H4 (cell line): ENCODE measurements around the gene IL36B. TPM values are rescaled to one million over a fixed set of nuclear protein-coding genes. Genes with fewer than 3 reads are reported as not detected.

Source experiments
- DNase-seq: peaks from one replicate; pipeline ENCODE4 v3.0.0-alpha.2; 2015; ENCODE audit warnings: low spot score
- total RNA-seq: library from RNA; depleted of rRNA; stranded (reverse); fragments of >200 nt; shearing (Covaris generic); gene quantifications from 2 replicates; pipeline ENCODE4 v1.2.3, GENCODE V29; 2014

The IL36B gene
- total RNA-seq, 1 experiment from 2014 or later, result not detected

- no peak for DNase-seq
Measured at GRCh38 chr2:113053666-113054065, 999 bp upstream of the IL36B start.

GRCh38 chr2:113050921-113051895 is 1.5 kb downstream of the IL36B start:
- no peak for DNase-seq

GRCh38 chr2:113046465-113046864 is 6.2 kb downstream of the IL36B start:
- DNase-seq, result no peak

- DNase-seq, result no peak
Measured at GRCh38 chr2:113041871-113042270, 10.8 kb downstream of the IL36B start.

- DNase-seq, result no peak
Measured at GRCh38 chr2:113039719-113040118, 12.9 kb downstream of the IL36B start.

GRCh38 chr2:113039158-113039557 is 13.5 kb downstream of the IL36B start:
- no peak for DNase-seq

GRCh38 chr2:113038291-113038690 is 14.4 kb downstream of the IL36B start:
- no peak for DNase-seq

- DNase-seq, result no peak
Measured at GRCh38 chr2:113036763-113037162, 15.9 kb downstream of the IL36B start.

- DNase-seq, result no peak
Measured at GRCh38 chr2:113034016-113034415, 18.7 kb downstream of the IL36B start.

GRCh38 chr2:113032737-113033136 is 19.9 kb downstream of the IL36B start:
- DNase-seq, result no peak

- no peak for DNase-seq
Measured at GRCh38 chr2:113028112-113028511, 24.6 kb downstream of the IL36B start.

- DNase-seq, result no peak
Measured at GRCh38 chr2:113027691-113028090, 25.0 kb downstream of the IL36B start.

GRCh38 chr2:113025737-113026136 is 26.9 kb downstream of the IL36B start:
- DNase-seq, result no peak

GRCh38 chr2:113024764-113025163 is 27.9 kb downstream of the IL36B start:
- no peak for DNase-seq

- no peak for DNase-seq
Measured at GRCh38 chr2:113021312-113021711, 31.4 kb downstream of the IL36B start.

GRCh38 chr2:113018509-113018908 is 34.2 kb downstream of the IL36B start:
- no peak for DNase-seq

- no peak for DNase-seq
Measured at GRCh38 chr2:113015655-113016054, 37.0 kb downstream of the IL36B start.

GRCh38 chr2:113015042-113015441 is 37.6 kb downstream of the IL36B start:
- no peak for DNase-seq

- DNase-seq, result no peak
Measured at GRCh38 chr2:113014067-113014466, 38.6 kb downstream of the IL36B start.

- no peak for DNase-seq
Measured at GRCh38 chr2:113013336-113013661, 39.4 kb downstream of the IL36B start.

GRCh38 chr2:113012436-113013335 is 40.0 kb downstream of the IL36B start:
- no peak for DNase-seq

GRCh38 chr2:113011108-113011507 is 41.6 kb downstream of the IL36B start:
- no peak for DNase-seq

GRCh38 chr2:113010088-113010487 is 42.6 kb downstream of the IL36B start:
- no peak for DNase-seq
